OCI-LY1 (cell line): ENCODE measurements around the gene ARHGEF16.

Experiments
- H2AFZ ChIP-seq: fragments of 200-600 bp; sonication (generic), shearing (Covaris generic); 2 replicates; pipeline ENCODE4 v1.6.0; 2014; ENCODE audit warnings: antibody characterized with exemption, mild to moderate bottlenecking, low read length
- H3F3A ChIP-seq: fragments of 200-600 bp; sonication (generic), shearing (Covaris generic); 2 replicates; pipeline ENCODE4 v1.6.0; 2014; ENCODE audit warnings: mild to moderate bottlenecking, antibody characterized with exemption, low read length, moderate library complexity; ENCODE audit not compliant: insufficient read depth
- H3K27ac ChIP-seq: fragments of 200-600 bp; sonication (generic); 2 replicates; pipeline ENCODE4 v1.5.1; 2014; ENCODE audit warnings: low read length, mixed run types, mild to moderate bottlenecking, low read depth; ENCODE audit not compliant: poor library complexity, severe bottlenecking
- H3K27me3 ChIP-seq: fragments of 200-600 bp; sonication (generic); 2 replicates; pipeline ENCODE4 v1.6.0; 2014; ENCODE audit warnings: antibody characterized with exemption, mild to moderate bottlenecking, low read length, moderate library complexity; ENCODE audit not compliant: insufficient read depth
- H3K36me3 ChIP-seq: fragments of 200-600 bp; sonication (generic); 2 replicates; pipeline ENCODE4 v1.6.1; 2014; ENCODE audit warnings: mild to moderate bottlenecking, antibody characterized with exemption, low read length, moderate library complexity, mixed read lengths; ENCODE audit not compliant: insufficient read depth
- H3K4me1 ChIP-seq: fragments of 200-600 bp; sonication (generic); 2 replicates; pipeline ENCODE4 v1.5.1; 2014; ENCODE audit warnings: mild to moderate bottlenecking, low read length, moderate library complexity; ENCODE audit not compliant: insufficient read depth, severe bottlenecking
- H3K4me2 ChIP-seq: fragments of 200-600 bp; sonication (generic), shearing (Covaris generic); 2 replicates; pipeline ENCODE4 v1.6.1; 2014; ENCODE audit warnings: low read length
- H3K4me3 ChIP-seq: fragments of 200-600 bp; sonication (generic); 2 replicates; pipeline ENCODE4 v1.5.1; 2014; ENCODE audit warnings: low read length, low read depth, mild to moderate bottlenecking, mixed read lengths; ENCODE audit not compliant: poor library complexity, severe bottlenecking
- H3K79me2 ChIP-seq: fragments of 200-600 bp; shearing (Covaris generic); 2 replicates; pipeline ENCODE4 v1.6.1; 2016; ENCODE audit warnings: mixed run types, low read length, mixed read lengths; ENCODE audit not compliant: insufficient read depth
- H3K9ac ChIP-seq: fragments of 200-600 bp; sonication (generic), shearing (Covaris generic); 2 replicates; pipeline ENCODE4 v1.6.1; 2014; ENCODE audit warnings: mild to moderate bottlenecking, low read length, mixed read lengths
- H3K9me2 ChIP-seq: fragments of 200-600 bp; sonication (generic), shearing (Covaris generic); 2 replicates; pipeline ENCODE4 v1.6.1; 2014; ENCODE audit warnings: low read depth, mild to moderate bottlenecking, low read length, mixed read lengths
- H3K9me3 ChIP-seq: fragments of 200-600 bp; shearing (Covaris generic); 2 replicates; pipeline ENCODE4 v1.6.1; 2014; ENCODE audit warnings: low read length, mixed read lengths
- H4K20me1 ChIP-seq: fragments of 200-600 bp; sonication (generic), shearing (Covaris generic); 2 replicates; pipeline ENCODE4 v1.6.0; 2016; ENCODE audit warnings: mild to moderate bottlenecking, low read length; ENCODE audit not compliant: insufficient read depth
- CTCF ChIP-seq: fragments of 200-600 bp; sonication (generic), shearing (Covaris generic); IDR thresholded peaks from 2 replicates; pipeline ENCODE4 v1.5.1; 2017; ENCODE audit warnings: mild to moderate bottlenecking, antibody characterized with exemption, low read length, moderate library complexity, mixed read lengths
- EZH2 ChIP-seq: fragments of 200-600 bp; sonication (generic), shearing (Covaris generic); IDR thresholded peaks from 2 replicates; pipeline ENCODE4 v1.8.0; 2017; ENCODE audit warnings: borderline replicate concordance, mixed run types, mild to moderate bottlenecking, antibody characterized with exemption, low read length, moderate library complexity, mixed read lengths

Gene ARHGEF16

GRCh38 chr1:3459051-3459908 is 4.8 kb downstream of the ARHGEF16 start:
- Histone ChIP-seq H3K36me3 (no peaks in the 10 kb centered on the region), H3K9me2 (no peaks in the 10 kb centered on the region), H3F3A (no peaks in the 10 kb centered on the region), H3K9me3 (no peaks in the 10 kb centered on the region), H2AFZ (no peak overlapping the region), H3K9ac (no peak overlapping the region), H3K27ac (no peak overlapping the region), H3K27me3 (0 out of 2 replicates have a peak, but pooled peaks cover 4% of the 10 kb centered on the region), H3K79me2 (no peaks in the 10 kb centered on the region), H3K4me2 (no peak overlapping the region), H3K4me1 (peaks cover under 1% of the 10 kb centered on the region), H4K20me1 (no peaks in the 10 kb centered on the region), H3K4me3 (no peak overlapping the region)
- TF ChIP-seq EZH2: no peak
- TF ChIP-seq CTCF: no peak

GRCh38 chr1:3459940-3460671 is 5.6 kb downstream of the ARHGEF16 start:
- Histone ChIP-seq H3K79me2 (no peaks in the 10 kb centered on the region), H4K20me1 (no peaks in the 10 kb centered on the region), H3K27ac (no peak overlapping the region), H3K9me3 (no peaks in the 10 kb centered on the region), H3K9me2 (no peaks in the 10 kb centered on the region), H3K27me3 (0 out of 2 replicates have a peak, but pooled peaks cover 4% of the 10 kb centered on the region), H3K4me2 (no peak overlapping the region), H3K9ac (no peak overlapping the region), H3F3A (no peaks in the 10 kb centered on the region), H3K4me3 (no peak overlapping the region), H3K36me3 (no peaks in the 10 kb centered on the region), H3K4me1 (no peaks in the 10 kb centered on the region), H2AFZ (no peak overlapping the region)
- TF ChIP-seq EZH2: no peak
- TF ChIP-seq CTCF: no peak

- Histone ChIP-seq H3K27ac (no peak overlapping the region), H3F3A (no peaks in the 10 kb centered on the region), H3K4me3 (no peak overlapping the region), H3K9me3 (no peaks in the 10 kb centered on the region), H3K27me3 (peaks cover 4% of the 10 kb centered on the region; the same call in 1 of the 2 replicates), H3K4me2 (no peak overlapping the region), H3K79me2 (no peaks in the 10 kb centered on the region), H2AFZ (no peak overlapping the region), H3K9me2 (no peaks in the 10 kb centered on the region), H3K9ac (no peak overlapping the region), H3K4me1 (no peaks in the 10 kb centered on the region), H4K20me1 (no peaks in the 10 kb centered on the region), H3K36me3 (no peaks in the 10 kb centered on the region)
- TF ChIP-seq CTCF (no peak), EZH2 (no peak)
These were observed 6.2 kb downstream of the ARHGEF16 start for GRCh38 chr1:3460672-3461131.
